ENCODE results near the gene SUSD4. TPM values are rescaled to one million over a fixed set of nuclear protein-coding genes. Genes with fewer than 3 reads are reported as not detected.

The SUSD4 gene
- total RNA-seq, 1 donor from 2014 or later: not detected

DNA sequence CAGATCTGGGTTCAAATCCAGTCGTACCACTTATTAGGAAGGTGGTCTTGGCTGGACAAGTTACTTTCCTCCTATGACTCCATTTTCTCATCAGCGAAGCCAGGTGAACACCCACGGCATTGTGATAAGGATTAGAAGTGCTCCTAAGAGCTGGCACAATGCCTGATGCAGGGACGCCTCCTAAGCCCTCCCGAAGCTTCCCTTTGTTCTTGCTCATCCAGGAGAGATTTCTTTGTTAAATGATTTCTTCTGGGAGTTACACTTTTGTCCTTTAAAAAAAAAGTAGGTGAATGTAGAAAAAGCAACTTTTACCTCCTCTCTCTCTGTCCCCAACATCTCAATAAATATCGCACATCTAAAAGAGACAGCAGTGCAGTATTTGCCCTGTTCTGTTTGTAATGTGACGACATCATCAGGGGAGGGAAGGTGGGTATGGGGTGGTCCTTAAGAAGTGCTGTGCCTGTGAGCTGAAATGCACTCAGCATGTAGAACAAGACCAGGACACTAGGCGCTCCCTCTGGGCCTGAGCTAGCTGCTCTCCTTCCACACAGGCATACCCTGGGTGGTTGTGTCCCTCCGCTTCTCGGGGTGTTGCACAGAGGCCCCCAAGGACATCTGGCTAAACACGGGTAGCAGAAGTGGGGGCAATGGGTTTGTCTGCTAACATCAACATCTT is 43.9 kb downstream of the SUSD4 start:
- no peak for DNase-seq (ENCODE audit: low spot score in 2 of 2)
- intact Hi-C loops (cut with DNase I): no loop called here
- H3K36me3 ChIP-seq: no peaks in the 10 kb centered on the region
- no peaks in the 10 kb centered on the region for H3K27me3 ChIP-seq
- H3K4me3 ChIP-seq: no peak overlapping the region
- H3K4me1 ChIP-seq: no peaks in the 10 kb centered on the region
- TF ChIP-seq, protein P1, sequence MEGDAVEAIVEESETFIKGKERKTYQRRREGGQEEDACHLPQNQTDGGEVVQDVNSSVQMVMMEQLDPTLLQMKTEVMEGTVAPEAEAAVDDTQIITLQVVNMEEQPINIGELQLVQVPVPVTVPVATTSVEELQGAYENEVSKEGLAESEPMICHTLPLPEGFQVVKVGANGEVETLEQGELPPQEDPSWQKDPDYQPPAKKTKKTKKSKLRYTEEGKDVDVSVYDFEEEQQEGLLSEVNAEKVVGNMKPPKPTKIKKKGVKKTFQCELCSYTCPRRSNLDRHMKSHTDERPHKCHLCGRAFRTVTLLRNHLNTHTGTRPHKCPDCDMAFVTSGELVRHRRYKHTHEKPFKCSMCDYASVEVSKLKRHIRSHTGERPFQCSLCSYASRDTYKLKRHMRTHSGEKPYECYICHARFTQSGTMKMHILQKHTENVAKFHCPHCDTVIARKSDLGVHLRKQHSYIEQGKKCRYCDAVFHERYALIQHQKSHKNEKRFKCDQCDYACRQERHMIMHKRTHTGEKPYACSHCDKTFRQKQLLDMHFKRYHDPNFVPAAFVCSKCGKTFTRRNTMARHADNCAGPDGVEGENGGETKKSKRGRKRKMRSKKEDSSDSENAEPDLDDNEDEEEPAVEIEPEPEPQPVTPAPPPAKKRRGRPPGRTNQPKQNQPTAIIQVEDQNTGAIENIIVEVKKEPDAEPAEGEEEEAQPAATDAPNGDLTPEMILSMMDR (IDR thresholded peaks at IDR 0.05): no peak
- no peak overlapping the region for H3K27ac ChIP-seq
- H3K9me3 ChIP-seq: no peaks in the 10 kb centered on the region

- Histone ChIP-seq H3K27ac (no peak overlapping the region), H3K4me3 (no peak overlapping the region), H3K4me1 (no peaks in the 10 kb centered on the region), H3K36me3 (no peaks in the 10 kb centered on the region), H3K9me3 (no peaks in the 10 kb centered on the region), H3K27me3 (no peaks in the 10 kb centered on the region)
- TF ChIP-seq, protein P1 (IDR thresholded peaks at IDR 0.05): no peak
- no peak for DNase-seq (ENCODE audit: low spot score in 2 of 2)
- intact Hi-C loops (cut with DNase I): no loop called here
These were observed 44.6 kb downstream of the SUSD4 start for GRCh38 chr1:223319398-223319797.

DNA sequence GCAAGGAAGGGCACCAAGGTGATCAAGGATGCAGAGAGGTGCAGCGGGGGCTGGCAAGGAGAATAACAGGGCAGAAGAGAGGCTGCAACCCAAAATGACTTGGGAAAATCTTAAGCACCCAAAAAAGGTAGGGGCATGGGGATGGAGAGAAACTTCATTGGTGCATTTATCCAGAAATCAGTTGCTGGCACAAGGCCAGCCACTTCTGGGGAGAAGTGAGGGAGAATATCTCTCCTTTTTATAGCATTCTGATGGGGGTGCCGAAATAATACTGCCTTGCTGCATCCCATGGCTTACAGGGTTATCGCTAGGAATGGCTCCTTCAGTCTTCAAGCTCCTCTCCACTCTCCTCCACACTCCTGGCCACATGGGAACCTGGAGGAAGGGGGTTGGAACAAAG is 47.9 kb downstream of the SUSD4 start:
- intact Hi-C loops (cut with DNase I): no loop called here
- no peaks in the 10 kb centered on the region for H3K4me1 ChIP-seq
- no peaks in the 10 kb centered on the region for H3K36me3 ChIP-seq
- TF ChIP-seq, protein P1 (IDR thresholded peaks at IDR 0.05): no peak
- no peak overlapping the region for H3K27ac ChIP-seq
- no peaks in the 10 kb centered on the region for H3K9me3 ChIP-seq
- DNase-seq (ENCODE audit: low spot score in 2 of 2): no peak
- H3K27me3 ChIP-seq: no peaks in the 10 kb centered on the region
- no peak overlapping the region for H3K4me3 ChIP-seq

DNA sequence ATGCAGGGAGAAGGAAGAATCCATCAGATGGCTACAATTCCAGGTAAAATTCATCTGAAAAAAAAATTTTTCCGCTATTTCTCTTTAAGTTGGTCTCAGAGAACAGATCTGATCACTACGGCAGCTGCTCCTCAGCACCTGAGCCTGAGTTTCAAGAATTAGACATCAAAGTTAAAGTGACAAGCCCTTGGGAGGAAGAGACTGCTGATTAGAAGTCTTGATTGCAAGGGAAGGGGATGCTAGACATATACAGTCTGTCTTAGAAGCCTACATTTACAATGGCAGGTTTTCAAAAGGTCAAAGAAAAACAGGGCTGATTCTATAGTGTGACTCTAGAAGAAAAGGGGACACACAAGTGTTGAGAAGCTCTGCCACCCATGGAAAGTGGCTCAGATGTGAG is 48.3 kb downstream of the SUSD4 start:
- Histone ChIP-seq H3K4me3 (no peak overlapping the region), H3K27me3 (no peaks in the 10 kb centered on the region), H3K9me3 (no peaks in the 10 kb centered on the region), H3K36me3 (no peaks in the 10 kb centered on the region), H3K4me1 (no peaks in the 10 kb centered on the region), H3K27ac (no peak overlapping the region)
- intact Hi-C loops (cut with DNase I): no loop called here
- TF ChIP-seq, protein P1 (IDR thresholded peaks at IDR 0.05): no peak
- no peak for DNase-seq (ENCODE audit: low spot score in 2 of 2)

GRCh38 chr1:223313415-223313754 is 50.6 kb downstream of the SUSD4 start:
- no peaks in the 10 kb centered on the region for H3K4me1 ChIP-seq
- H3K4me3 ChIP-seq: no peak overlapping the region
- DNase-seq (ENCODE audit: low spot score in 2 of 2): no peak
- intact Hi-C loops (cut with DNase I): no loop called here
- no peaks in the 10 kb centered on the region for H3K36me3 ChIP-seq
- no peaks in the 10 kb centered on the region for H3K9me3 ChIP-seq
- TF ChIP-seq, protein P1 (IDR thresholded peaks at IDR 0.05): no peak
- no peaks in the 10 kb centered on the region for H3K27me3 ChIP-seq
- H3K27ac ChIP-seq: no peak overlapping the region

All from ascending aorta (tissue), 2 donors.